Measurements from ENCODE around the gene IFNG. TPM values are rescaled to one million over a fixed set of nuclear protein-coding genes. Genes with fewer than 3 reads are reported as not detected.

Gene IFNG
- total and polyA plus RNA-seq, 10 of the 15 experiments (the other 5 are each of a cell fraction or from before 2014, with no cell fraction given): 0.10 to 1.4 (median 0.25) TPM; not detected in 2

- no peak for ATAC-seq
- DNase-seq (ENCODE audit: low read depth, low spot score): no peak
- RAD21 ChIA-PET (ENCODE audit: unreplicated experiment): no interaction called here
- TF ChIP-seq CHD4 (IDR thresholded peaks at IDR 0.05) (no peak), FOXM1 (IDR thresholded peaks at IDR 0.05; ENCODE audit: low read depth, low read length) (no peak), MAX (IDR thresholded peaks at IDR 0.05; ENCODE audit: low read depth, low read length) (no peak), NR2F1 (conservative IDR thresholded peaks at IDR 0.05) (no peak), SIN3A (IDR thresholded peaks at IDR 0.05; ENCODE audit: low read depth, low read length) (no peak), IKZF2 (IDR thresholded peaks at IDR 0.05) (no peak), JUND (IDR thresholded peaks at IDR 0.05; ENCODE audit: low read depth, low read length) (no peak), ESRRA (IDR thresholded peaks at IDR 0.05; ENCODE audit: low read length) (no peak), SKIL (IDR thresholded peaks at IDR 0.05; ENCODE audit: low read depth, poor library complexity, severe bottlenecking) (no peak), GATAD2B (conservative IDR thresholded peaks at IDR 0.05; ENCODE audit: low read depth) (no peak), ZBTB4 (CRISPR knock-in tag; IDR thresholded peaks at IDR 0.05) (no peak), ATF2 (IDR thresholded peaks at IDR 0.05; ENCODE audit: low read length) (no peak), TBL1XR1 (IDR thresholded peaks at IDR 0.05; ENCODE audit: low read depth, low read length) (no peak), POLR2AphosphoS5 (IDR thresholded peaks at IDR 0.05; ENCODE audit: low read length) (no peak), ZNF217 (IDR thresholded peaks at IDR 0.05) (no peak)
Observed at GRCh38 chr12:68109001-68109400, 50.5 kb downstream of the IFNG start.

More at GRCh38 chr12:68109001-68109400, 50.5 kb downstream of the IFNG start:
- Histone ChIP-seq H3K4me1 (ENCODE audit: control insufficient read depth, insufficient read depth, low read length) (no peaks in the 10 kb centered on the region), H3K79me2 (ENCODE audit: control insufficient read depth, insufficient read depth, low read length) (no peaks in the 10 kb centered on the region), H3K27me3 (replicated peaks in 1 of 2; ENCODE audit: control insufficient read depth in 2 of 2, insufficient read depth in 2 of 2, low read length in 1 of 2) (no peaks in the 10 kb centered on the region), H3K4me3 (no peak overlapping the region), H4K20me1 (ENCODE audit: control insufficient read depth, insufficient read depth) (no peaks in the 10 kb centered on the region), H3K27ac (ENCODE audit: control insufficient read depth, insufficient read depth) (no peak overlapping the region), H3K9me3 (replicated peaks; ENCODE audit: control insufficient read depth, insufficient read depth, low read length) (no peaks in the 10 kb centered on the region), H3K36me3 (ENCODE audit: control insufficient read depth in 2 of 2, insufficient read depth in 2 of 2, low read length in 1 of 2) (no peaks in the 10 kb centered on the region), H3K4me2 (ENCODE audit: control insufficient read depth, insufficient read depth) (no peak overlapping the region), H3K9ac (ENCODE audit: control insufficient read depth, insufficient read depth, low read length) (no peak overlapping the region), H2AFZ (ENCODE audit: control insufficient read depth, low read depth, low read length) (no peak overlapping the region)
- intact Hi-C loops (cut with micrococcal nuclease; ENCODE audit: unreplicated experiment): no loop called here
- BruUV-seq (replicated peaks): no TSS peak
- ChIA-PET SMC1A (ENCODE audit: uncharacterized antibody, unreplicated experiment) (interaction anchor here (1.0 to 1.4 kb wide), 4 partner anchors 8 to 63 kb away, joined by 3 to 4 read pairs (median 4); no protein-coding TSS in a partner anchor), CTCF (interaction anchor here (0.8 to 6.9 kb wide), 3 partner anchors 30 to 71 kb away, joined by 3 to 93 read pairs (median 3); partner anchors contain the start of gene IFNG), POLR2A (no interaction called here)
- in situ Hi-C loops (cut with MboI): no loop called here
- no peak for FAIRE-seq
